CD4-positive, alpha-beta T cell treated with Interleukin-17A for 4 hours (primary cell): Measurements from ENCODE around the gene PTK6.

Experiments used
- DNase-seq: peaks from one replicate; pipeline ENCODE4 v3.0.0-alpha.2; 2020; ENCODE audit warnings: mixed read lengths

Gene PTK6

GRCh38 chr20:63503524-63503923, 33.7 kb downstream of the PTK6 start:
- DNase-seq = no peak

DNA sequence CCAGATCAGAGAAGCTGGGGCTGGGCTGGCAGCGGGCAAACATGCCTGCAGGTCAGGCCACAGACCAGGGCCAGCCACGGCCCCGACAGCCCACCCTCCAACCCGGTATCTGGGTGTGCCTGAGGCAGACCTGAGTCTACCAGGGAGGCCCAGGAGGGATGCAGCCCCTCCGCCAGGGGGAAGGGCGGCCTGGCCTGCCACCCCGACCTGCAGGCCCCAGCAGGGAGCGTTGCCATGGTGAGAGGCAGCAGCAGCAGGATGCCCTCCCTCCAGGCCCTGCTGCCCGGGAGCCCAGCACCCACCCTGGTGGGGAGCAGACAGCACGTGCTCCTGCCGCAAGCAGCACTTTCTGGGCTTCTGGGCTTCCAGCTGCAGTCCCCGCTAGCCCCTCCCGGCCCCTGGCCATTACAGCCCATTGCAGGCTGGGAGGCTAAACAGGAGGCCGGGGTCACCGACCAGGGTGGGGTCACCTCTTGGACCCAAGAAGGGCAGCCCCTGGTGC, 34.5 kb downstream of the PTK6 start:
- DNase-seq = no peak

DNA sequence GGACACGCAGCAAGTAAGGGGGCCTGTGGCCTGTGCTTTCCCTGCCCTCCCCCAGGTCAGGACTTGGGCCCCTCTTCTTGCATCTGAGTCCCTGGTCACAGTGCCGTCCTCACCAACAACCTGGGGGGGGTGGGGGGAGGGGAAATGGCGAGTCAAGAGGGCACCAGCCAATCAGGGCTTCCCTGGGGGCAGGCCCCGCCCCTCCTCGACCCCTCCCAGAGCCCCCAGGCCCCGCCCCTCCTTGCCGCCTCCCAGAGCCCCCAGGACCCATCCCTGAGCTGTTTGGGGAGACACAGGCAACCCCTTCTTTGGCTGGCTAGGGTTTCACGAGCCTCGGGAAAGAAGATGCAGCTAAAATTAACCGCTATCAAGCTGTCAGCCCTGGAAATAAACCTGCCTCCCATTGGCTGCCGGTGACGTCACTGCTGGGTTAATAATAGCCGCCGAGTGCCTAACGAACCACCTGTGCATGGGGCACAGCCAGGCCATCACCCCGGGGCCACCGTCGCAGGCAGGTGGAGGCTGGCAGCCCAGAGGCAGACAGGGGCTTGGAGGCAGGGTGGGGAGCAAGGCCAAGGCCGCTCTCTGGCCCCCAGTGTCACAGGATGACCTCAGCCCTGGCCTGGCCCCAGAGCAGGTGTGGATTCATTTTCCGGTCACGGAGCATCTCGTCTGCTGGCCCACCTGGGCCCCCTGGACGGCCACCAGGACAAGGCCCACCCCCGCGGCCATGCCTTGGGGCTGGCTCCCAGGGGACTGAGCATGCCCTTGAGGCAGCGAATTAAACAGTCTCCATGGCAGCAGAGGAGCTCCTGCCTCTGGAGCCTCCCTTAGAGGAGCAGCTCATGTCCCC, 35.1 kb downstream of the PTK6 start:
- no peak for DNase-seq

DNA sequence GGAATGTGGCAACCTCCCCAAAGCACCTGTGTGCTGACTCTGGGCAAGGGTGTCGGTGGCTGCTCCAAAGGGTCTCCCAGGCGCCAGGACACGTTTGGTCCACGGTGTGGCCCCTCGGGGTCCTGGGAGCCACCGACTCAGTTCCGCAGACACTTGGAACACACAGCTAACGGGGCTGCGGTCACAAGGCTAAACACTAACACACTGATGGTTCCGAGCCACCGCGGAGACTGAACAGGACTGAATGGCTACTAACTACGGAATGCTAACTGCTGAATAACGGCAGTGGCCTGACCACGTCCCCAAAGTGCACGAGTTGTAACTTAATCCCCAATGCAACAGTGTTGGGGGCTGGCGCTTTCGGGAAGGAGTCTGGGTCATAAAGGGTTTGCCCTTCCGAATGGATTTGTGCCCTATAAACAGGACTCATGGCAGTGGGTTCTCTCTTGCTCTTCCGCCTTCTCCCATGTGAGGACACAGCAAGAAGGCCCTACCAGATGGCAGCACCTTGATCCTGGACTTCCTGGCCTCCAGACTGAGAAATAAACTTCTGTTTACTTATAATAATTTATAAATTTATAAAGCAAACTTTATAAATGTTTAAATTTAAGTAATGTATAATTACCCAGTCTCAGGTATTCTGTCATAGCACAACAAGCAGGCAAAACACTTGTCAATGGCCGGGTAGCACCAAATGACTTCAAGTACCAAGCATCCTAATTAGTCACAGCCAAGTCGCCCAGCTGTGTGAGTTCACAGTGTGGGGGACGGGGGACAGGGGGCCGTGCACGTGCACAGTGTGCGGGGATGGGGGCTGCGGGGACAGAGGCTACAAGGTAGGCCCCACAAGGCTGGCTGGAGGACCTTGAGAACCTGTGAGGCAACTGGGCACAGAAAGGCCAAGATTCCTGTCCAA, 36.0 kb downstream of the PTK6 start:
- DNase-seq = no peak

- DNase-seq = no peak
Observed at GRCh38 chr20:63500151-63500901, 36.9 kb downstream of the PTK6 start.

GRCh38 chr20:63499338-63499969, 37.7 kb downstream of the PTK6 start:
- no peak for DNase-seq

- DNase-seq = peak; percentile 72
Observed at GRCh38 chr20:63498960-63499337, 38.2 kb downstream of the PTK6 start, which contains the start of gene EEF1A2. EEF1A2 (minus strand) TSS chr20:63499083; CDS start chr20:63497763, 1,320 bp downstream.

- peak; percentile 20 for DNase-seq
Observed at GRCh38 chr20:63497946-63498935, 38.9 kb downstream of the PTK6 start.

DNA sequence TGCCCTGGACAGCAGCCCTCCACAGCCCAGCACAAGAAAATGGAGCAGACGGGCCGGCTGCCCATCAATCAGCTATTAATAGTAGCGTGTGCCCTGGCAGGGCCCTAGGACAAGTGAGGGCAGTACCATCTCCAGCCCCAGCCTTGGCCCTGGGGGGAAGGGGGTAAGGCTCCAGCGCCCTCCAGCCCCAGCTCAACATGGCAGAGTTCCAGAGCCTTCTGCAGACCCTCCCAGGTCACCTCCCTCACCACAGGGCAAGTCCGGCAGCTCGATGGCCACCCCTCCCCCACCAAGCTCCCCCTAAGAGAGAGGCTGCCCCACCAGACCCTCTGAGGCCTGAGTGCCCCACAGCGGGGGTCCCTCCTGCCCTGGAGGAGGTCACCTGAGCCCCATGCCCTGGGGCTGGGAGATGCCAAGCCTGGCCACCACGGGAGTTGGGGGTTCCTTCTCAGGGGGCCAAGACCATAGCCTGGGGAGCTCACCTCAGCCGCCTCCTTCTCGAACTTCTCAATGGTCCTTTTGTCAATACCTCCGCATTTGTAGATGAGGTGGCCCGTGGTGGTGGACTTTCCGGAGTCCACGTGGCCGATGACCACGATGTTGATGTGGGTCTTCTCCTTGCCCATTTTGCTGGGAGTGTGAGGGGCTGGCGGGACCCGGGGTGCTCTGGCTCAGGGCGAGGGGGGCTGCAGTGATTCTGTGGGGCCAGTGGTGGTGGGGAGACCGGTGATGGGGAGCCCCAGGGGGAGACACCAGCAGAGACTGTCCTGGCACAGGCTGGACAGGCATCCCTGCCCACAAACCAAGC, 39.8 kb downstream of the PTK6 start:
- DNase-seq = no peak

- DNase-seq = no peak
Observed at GRCh38 chr20:63496596-63497120, 40.5 kb downstream of the PTK6 start.

- DNase-seq = peak; percentile 86
Observed at GRCh38 chr20:63495741-63496595, 41.2 kb downstream of the PTK6 start.

DNA sequence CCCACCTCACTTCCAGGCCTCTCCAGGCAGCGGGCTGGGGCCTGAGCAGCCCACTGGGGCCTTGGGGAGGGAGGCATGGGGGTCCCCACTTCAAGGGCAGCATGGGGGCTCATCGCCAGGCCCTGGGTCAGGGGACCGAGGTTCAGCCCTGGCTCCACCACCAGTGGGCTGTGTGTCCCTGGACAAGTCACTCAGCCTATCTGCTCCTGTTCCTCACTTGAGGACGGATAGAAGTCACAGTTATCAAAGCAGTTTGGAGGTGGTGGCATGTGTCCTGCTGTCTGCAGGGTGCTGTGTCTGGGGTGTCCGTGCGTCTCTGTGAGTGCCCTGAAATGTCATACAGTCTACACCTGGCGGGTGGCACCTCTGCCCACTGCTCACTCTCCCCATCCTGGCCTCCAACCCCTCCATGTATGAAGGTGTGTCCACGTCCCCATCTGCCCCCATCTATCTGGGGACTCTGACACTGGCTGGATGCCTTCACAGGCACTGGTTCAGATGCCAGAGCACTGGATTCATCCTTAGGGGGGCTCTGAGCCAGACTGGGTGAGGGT, 41.9 kb downstream of the PTK6 start:
- DNase-seq = no peak

- no peak for DNase-seq
Observed at GRCh38 chr20:63494420-63495166, 42.6 kb downstream of the PTK6 start.

DNA sequence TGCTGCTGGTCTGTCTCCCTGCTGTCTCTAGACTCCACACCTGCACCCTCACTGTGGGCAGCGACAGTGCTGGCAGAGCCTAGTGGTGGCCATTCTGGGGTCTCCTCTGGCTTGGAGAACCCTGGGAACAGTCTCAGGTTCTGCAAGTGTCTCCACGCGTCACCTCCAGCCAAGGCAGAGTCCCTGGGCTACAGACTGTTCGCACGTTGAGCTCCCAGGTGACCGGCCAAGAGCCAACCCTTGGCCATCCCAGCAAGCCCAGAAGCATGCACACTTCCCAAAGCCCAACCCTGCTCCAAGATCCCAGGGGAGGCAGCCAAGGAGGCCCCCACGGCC, 43.1 kb downstream of the PTK6 start:
- DNase-seq = no peak

DNA sequence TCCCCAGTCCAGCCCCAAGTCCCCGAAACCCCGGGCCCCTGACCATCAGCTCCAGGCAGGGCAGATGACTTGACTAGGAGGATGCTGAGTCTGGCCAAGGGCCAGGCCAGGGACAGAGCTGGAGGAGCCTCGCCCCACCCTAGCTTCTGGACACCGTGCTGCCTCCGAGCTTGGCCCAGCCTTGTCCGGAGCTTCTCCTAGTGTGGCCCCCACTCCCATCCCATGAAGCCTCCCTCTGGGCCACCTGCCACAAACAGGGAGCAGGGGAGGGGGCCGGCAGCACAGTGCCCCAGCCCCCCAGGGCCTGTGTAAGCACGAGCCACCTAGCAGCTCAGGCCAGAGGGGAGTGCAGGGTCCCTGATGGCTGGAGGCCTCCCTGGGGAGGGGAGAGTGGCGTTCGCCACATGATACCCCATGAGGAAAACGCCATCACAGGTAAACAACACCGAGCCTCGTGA, 43.6 kb downstream of the PTK6 start:
- no peak for DNase-seq

DNA sequence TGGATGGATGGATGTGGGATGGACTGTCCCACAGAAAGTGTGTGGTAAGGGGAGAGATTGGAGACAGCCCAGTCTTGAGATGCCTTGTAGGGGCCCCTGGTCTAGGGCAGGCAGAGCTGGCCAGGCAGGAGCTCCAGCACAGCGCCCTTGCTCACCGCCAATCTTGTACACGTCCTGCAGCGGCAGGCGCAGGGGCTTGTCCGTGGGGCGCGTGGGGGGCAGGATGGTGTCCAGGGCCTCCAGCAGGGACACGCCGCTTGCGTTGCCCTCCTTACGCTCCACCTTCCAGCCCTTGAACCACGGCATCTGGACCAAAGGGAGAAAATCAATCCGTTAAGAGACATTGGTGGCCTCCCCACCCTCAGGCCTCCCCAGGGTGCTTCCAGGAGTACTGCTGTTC, 44.2 kb downstream of the PTK6 start:
- DNase-seq = no peak

DNA sequence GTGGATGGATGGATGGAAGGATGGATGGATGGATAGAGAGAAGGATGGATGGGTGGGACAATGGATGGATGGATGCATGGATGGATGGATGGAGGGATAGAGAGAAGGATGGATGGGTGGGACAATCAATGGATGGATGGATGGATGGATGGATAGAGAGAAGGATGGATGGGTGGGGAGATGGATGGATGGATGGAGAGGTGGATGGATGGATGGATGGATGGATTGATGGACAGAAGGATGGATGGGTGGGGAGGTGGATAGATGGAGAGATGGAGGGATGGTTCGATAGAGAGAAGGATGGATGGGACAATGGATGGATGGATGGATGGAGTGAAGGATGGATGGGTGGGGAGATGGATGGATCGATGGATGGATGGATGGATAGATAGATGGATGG, 44.7 kb downstream of the PTK6 start:
- DNase-seq = no peak
